ENCODE measurements around the gene JMY. TPM values are rescaled to one million over a fixed set of nuclear protein-coding genes. Genes with fewer than 3 reads are reported as not detected.
"Not testable (repeated sequence)": the region's sequence is repeated elsewhere in the genome, so short reads cannot be mapped to it uniquely, and the experiment has no call there.

The JMY gene
- total RNA-seq, 1 donor from 2014 or later = 19.5 TPM

- Mint-ChIP-seq H3K4me1 (ENCODE audit: unreplicated experiment) (peaks cover 33% of the 10 kb centered on the region), H3K27ac (ENCODE audit: unreplicated experiment) (no peak overlapping the region), H3K9me3 (ENCODE audit: unreplicated experiment) (no peaks in the 10 kb centered on the region), H3K27me3 (ENCODE audit: unreplicated experiment) (no peaks in the 10 kb centered on the region), H3K4me3 (ENCODE audit: unreplicated experiment) (no peak overlapping the region), H3K36me3 (ENCODE audit: unreplicated experiment) (peaks cover 6% of the 10 kb centered on the region)
- no peak for DNase-seq (ENCODE audit: extremely low spot score, unreplicated experiment)
- TF ChIP-seq CTCF (IDR thresholded peaks at IDR 0.05) = no peak
These were observed 6.5 kb downstream of the JMY start for GRCh38 chr5:79242242-79243039.

- Mint-ChIP-seq H3K36me3 (ENCODE audit: unreplicated experiment) (peaks cover 3% of the 10 kb centered on the region), H3K9me3 (ENCODE audit: unreplicated experiment) (no peaks in the 10 kb centered on the region), H3K27me3 (ENCODE audit: unreplicated experiment) (no peaks in the 10 kb centered on the region), H3K27ac (ENCODE audit: unreplicated experiment) (no peak overlapping the region), H3K4me1 (ENCODE audit: unreplicated experiment) (peaks cover 25% of the 10 kb centered on the region), H3K4me3 (ENCODE audit: unreplicated experiment) (no peak overlapping the region)
- no peak for TF ChIP-seq CTCF (IDR thresholded peaks at IDR 0.05)
- DNase-seq (ENCODE audit: extremely low spot score, unreplicated experiment) = no peak
These were observed 7.3 kb downstream of the JMY start for GRCh38 chr5:79243224-79243623.

- not testable (repeated sequence) for DNase-seq (ENCODE audit: extremely low spot score, unreplicated experiment); H3K4me3 Mint-ChIP-seq (ENCODE audit: unreplicated experiment); H3K27ac Mint-ChIP-seq (ENCODE audit: unreplicated experiment)
These were observed 18.1 kb downstream of the JMY start for GRCh38 chr5:79254067-79254466.

GRCh38 chr5:79255786-79256557 lies 20.0 kb downstream of the JMY start:
- DNase-seq (ENCODE audit: extremely low spot score, unreplicated experiment) = no peak
- Mint-ChIP-seq H3K9me3 (ENCODE audit: unreplicated experiment) (peaks cover 12% of the 10 kb centered on the region), H3K27me3 (ENCODE audit: unreplicated experiment) (no peaks in the 10 kb centered on the region), H3K4me3 (ENCODE audit: unreplicated experiment) (no peak overlapping the region), H3K4me1 (ENCODE audit: unreplicated experiment) (peaks cover 3% of the 10 kb centered on the region), H3K36me3 (ENCODE audit: unreplicated experiment) (peaks cover 15% of the 10 kb centered on the region), H3K27ac (ENCODE audit: unreplicated experiment) (no peak overlapping the region)
- TF ChIP-seq CTCF (IDR thresholded peaks at IDR 0.05) = peak; percentile 58

More at GRCh38 chr5:79254067-79254466, 18.1 kb downstream of the JMY start:
- Mint-ChIP-seq H3K36me3 (ENCODE audit: unreplicated experiment) (peaks cover 15% of the 10 kb centered on the region), H3K9me3 (ENCODE audit: unreplicated experiment) (peaks cover 12% of the 10 kb centered on the region)
- H3K27me3 Mint-ChIP-seq (ENCODE audit: unreplicated experiment); H3K4me1 Mint-ChIP-seq (ENCODE audit: unreplicated experiment): not testable (repeated sequence)

- H3K27ac Mint-ChIP-seq (ENCODE audit: unreplicated experiment) = no peak overlapping the region
- peaks cover 3% of the 10 kb centered on the region for H3K4me1 Mint-ChIP-seq (ENCODE audit: unreplicated experiment)
- TF ChIP-seq CTCF (IDR thresholded peaks at IDR 0.05) = no peak
- H3K36me3 Mint-ChIP-seq (ENCODE audit: unreplicated experiment) = peaks cover 15% of the 10 kb centered on the region
- H3K9me3 Mint-ChIP-seq (ENCODE audit: unreplicated experiment) = peaks cover 12% of the 10 kb centered on the region
- no peak for DNase-seq (ENCODE audit: extremely low spot score, unreplicated experiment)
- H3K4me3 Mint-ChIP-seq (ENCODE audit: unreplicated experiment) = no peak overlapping the region
- no peaks in the 10 kb centered on the region for H3K27me3 Mint-ChIP-seq (ENCODE audit: unreplicated experiment)
These were observed 20.6 kb downstream of the JMY start for GRCh38 chr5:79256563-79256962.
